Activated B cell treated with CpG ODN at 0.5 μM for 24 hours (primary cell): ENCODE results near the gene ZBTB34. TPM values are rescaled to one million over a fixed set of nuclear protein-coding genes. Genes with fewer than 3 reads are reported as not detected.

Experiments
- ATAC-seq: fragments of 200-7000 bp; cut with Tn5 transposase; one replicate; pipeline ENCODE4 v1.10.0; 2021; ENCODE audit warnings: low read depth, mild to moderate bottlenecking, moderate library complexity
- CTCF ChIA-PET: fragments of 350-600 bp; sonication (Branson Sonifier 250); formaldehyde crosslinking; loops from one replicate; lab custom pipeline; 2021; ENCODE audit warnings: antibody characterized with exemption; lab: Charles Lee
- POLR2A ChIA-PET: fragments of 350-600 bp; sonication (Branson Sonifier 250); formaldehyde crosslinking; loops from one replicate; lab custom pipeline; 2021; ENCODE audit warnings: antibody characterized with exemption; lab: Charles Lee
- DNase-seq: peaks from one replicate; pipeline ENCODE4 v3.0.0; 2022
- H3K27ac Mint-ChIP-seq: one replicate; pipeline ENCODE4 v1.8.0; 2020; ENCODE audit warnings: mixed read lengths
- H3K27me3 Mint-ChIP-seq: one replicate; pipeline ENCODE4 v1.8.0; 2021; ENCODE audit warnings: mixed read lengths
- H3K36me3 Mint-ChIP-seq: one replicate; pipeline ENCODE4 v1.8.0; 2021; ENCODE audit warnings: low read depth, mixed read lengths
- H3K4me1 Mint-ChIP-seq: one replicate; pipeline ENCODE4 v1.8.0; 2021; ENCODE audit warnings: mixed read lengths
- H3K4me3 Mint-ChIP-seq: one replicate; pipeline ENCODE4 v1.8.0; 2020; ENCODE audit warnings: mild to moderate bottlenecking, mixed read lengths
- H3K9me3 Mint-ChIP-seq: one replicate; pipeline ENCODE4 v1.8.0; 2020; ENCODE audit warnings: mixed read lengths
- CTCF ChIP-seq: fragments of 200-600 bp; IDR thresholded peaks from one replicate; pipeline ENCODE4 v1.8.0; 2022; ENCODE audit warnings: antibody characterized with exemption, mild to moderate bottlenecking
- intact Hi-C: fragments of 100-400 bp; cut with micrococcal nuclease; formaldehyde crosslinking; loops from one replicate; pipeline ENCODE4 v1.15.1; 2024
- total RNA-seq: library from RNA; stranded (reverse); gene quantifications from 2 replicates; pipeline ENCODE4 v1.2.3, GENCODE V29; 2022

ZBTB34 gene
- total RNA-seq, 1 donor from 2014 or later = 8.9 TPM

DNA sequence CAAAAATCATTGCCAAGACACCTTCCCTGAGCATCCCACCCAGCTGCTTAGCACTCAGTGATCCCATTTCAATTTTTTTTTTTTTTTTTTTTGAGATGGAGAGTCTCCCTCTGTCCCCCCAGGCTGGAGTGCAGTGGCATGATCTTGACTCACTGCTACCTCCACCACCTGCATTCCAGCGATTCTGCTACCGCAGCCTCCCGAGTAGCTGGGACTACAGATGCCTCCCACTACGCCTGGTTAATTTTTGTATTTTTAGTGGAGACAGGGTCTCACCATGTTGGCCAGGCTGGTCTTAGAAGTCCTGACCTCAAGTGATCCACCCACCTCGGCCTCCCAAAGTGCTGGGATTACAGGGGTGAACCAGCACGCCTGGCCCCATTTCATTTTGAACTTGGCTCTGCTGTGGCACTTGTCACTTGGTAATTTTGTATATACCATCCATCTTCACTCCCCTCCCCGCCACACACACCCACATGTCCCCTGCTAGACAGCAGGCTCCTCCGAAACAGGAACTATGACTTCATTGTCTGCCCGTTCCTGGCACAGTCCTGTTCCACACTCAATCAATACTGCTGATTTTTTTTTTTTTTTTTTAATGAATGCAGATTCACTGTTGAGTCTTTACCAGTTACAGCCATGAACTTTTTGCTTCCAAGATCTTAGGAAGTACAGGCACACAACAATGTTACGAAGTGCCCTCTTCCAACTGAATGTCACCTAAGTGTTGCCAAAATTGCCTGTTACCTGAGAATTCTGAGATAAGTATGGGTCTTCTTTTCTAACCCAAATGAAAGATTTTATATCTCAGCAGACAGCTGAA, 17.3 kb upstream of the ZBTB34 start:
- intact Hi-C loops = no loop called here
- Mint-ChIP-seq H3K36me3 (peaks cover 10% of the 10 kb centered on the region), H3K9me3 (no peaks in the 10 kb centered on the region), H3K4me3 (no peak overlapping the region), H3K27me3 (peaks cover 2% of the 10 kb centered on the region), H3K4me1 (peaks cover 15% of the 10 kb centered on the region), H3K27ac (no peak overlapping the region)
- no peak for TF ChIP-seq CTCF
- ATAC-seq (peak; percentile 64), DNase-seq (no peak)
- ChIA-PET CTCF (no interaction called here), POLR2A (interaction anchor here (0.6 kb wide), 1 partner anchor 25 kb away, joined by 4 read pairs; no protein-coding TSS in a partner anchor)

GRCh38 chr9:126844085-126844484, 16.4 kb upstream of the ZBTB34 start:
- intact Hi-C loops = no loop called here
- ChIA-PET CTCF (no interaction called here), POLR2A (no interaction called here)
- H3K4me3 Mint-ChIP-seq = no peak overlapping the region
- TF ChIP-seq CTCF = no peak
- DNase-seq (no peak), ATAC-seq (no peak)
- peaks cover 9% of the 10 kb centered on the region for H3K4me1 Mint-ChIP-seq
- H3K9me3 Mint-ChIP-seq = no peaks in the 10 kb centered on the region
- H3K36me3 Mint-ChIP-seq = peaks cover 3% of the 10 kb centered on the region
- no peak overlapping the region for H3K27ac Mint-ChIP-seq
- H3K27me3 Mint-ChIP-seq = peaks cover 2% of the 10 kb centered on the region

- no peaks in the 10 kb centered on the region for H3K9me3 Mint-ChIP-seq
- H3K36me3 Mint-ChIP-seq = no peaks in the 10 kb centered on the region
- intact Hi-C loops = no loop called here
- DNase-seq = no peak
- CTCF ChIA-PET = no interaction called here
- no peak overlapping the region for H3K27ac Mint-ChIP-seq
- no peak overlapping the region for H3K4me3 Mint-ChIP-seq
- peaks cover 6% of the 10 kb centered on the region for H3K4me1 Mint-ChIP-seq
- no peak for ATAC-seq
- POLR2A ChIA-PET = no interaction called here
- peaks cover 8% of the 10 kb centered on the region for H3K27me3 Mint-ChIP-seq
- TF ChIP-seq CTCF = no peak
Observed at GRCh38 chr9:126847051-126847450, 13.4 kb upstream of the ZBTB34 start.

- ATAC-seq (no peak), DNase-seq (no peak)
- Mint-ChIP-seq H3K9me3 (no peaks in the 10 kb centered on the region), H3K27ac (no peak overlapping the region), H3K4me1 (no peaks in the 10 kb centered on the region), H3K4me3 (no peak overlapping the region), H3K27me3 (peaks cover 17% of the 10 kb centered on the region), H3K36me3 (no peaks in the 10 kb centered on the region)
- no peak for TF ChIP-seq CTCF
- intact Hi-C loops = no loop called here
- CTCF ChIA-PET = no interaction called here
- POLR2A ChIA-PET = interaction anchor here (0.6 kb wide), 3 partner anchors 600 to 1357 kb away, joined by 3 to 5 read pairs (median 4); no protein-coding TSS in a partner anchor
Observed at GRCh38 chr9:126849591-126850225, 10.7 kb upstream of the ZBTB34 start.

DNA sequence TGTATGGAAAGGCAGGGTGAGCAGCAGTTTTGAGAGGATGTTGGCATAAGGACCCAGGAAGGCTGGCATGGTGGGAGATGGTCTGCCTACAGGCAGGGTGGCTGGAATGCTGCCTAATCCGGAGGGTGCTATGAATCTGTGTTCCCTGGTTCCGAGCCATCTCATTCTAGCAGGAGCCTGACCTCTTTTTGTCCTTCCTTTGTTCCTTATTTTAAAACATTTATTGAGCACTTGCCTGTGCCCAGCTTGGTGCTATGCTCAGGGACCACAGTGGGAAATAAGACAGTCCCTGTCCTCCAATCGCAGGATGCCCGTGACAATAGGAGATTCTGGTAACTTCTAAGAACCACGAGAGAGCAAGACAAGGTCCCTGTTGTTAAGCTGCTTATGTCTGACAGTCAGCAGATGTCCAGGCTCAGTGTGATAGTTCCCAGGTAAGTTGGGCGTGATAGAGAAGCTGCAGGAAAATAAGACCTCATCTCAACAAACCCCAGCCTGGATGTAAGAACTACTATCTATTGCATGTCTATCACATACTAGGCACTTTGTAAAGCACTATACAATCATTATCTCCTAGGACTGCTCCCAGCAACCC, 9.1 kb upstream of the ZBTB34 start:
- ChIA-PET CTCF (interaction anchor here (0.7 kb wide), 1 partner anchor 96 kb away, joined by 3 read pairs; no protein-coding TSS in a partner anchor), POLR2A (no interaction called here)
- H3K4me3 Mint-ChIP-seq = no peak overlapping the region
- DNase-seq = no peak
- peaks cover 17% of the 10 kb centered on the region for H3K27me3 Mint-ChIP-seq
- intact Hi-C loops = no loop called here
- H3K4me1 Mint-ChIP-seq = no peaks in the 10 kb centered on the region
- no peak for TF ChIP-seq CTCF
- no peak overlapping the region for H3K27ac Mint-ChIP-seq
- no peaks in the 10 kb centered on the region for H3K36me3 Mint-ChIP-seq
- no peak for ATAC-seq
- H3K9me3 Mint-ChIP-seq = no peaks in the 10 kb centered on the region
